OCI-LY3 (cell line): ENCODE data around the gene FZD7.

Source experiments
- H2AFZ ChIP-seq: fragments of 200-600, 300-600 bp; shearing (Covaris generic); 2 replicates; pipeline ENCODE4 v1.6.0; 2014; ENCODE audit warnings: antibody characterized with exemption, low read depth, low read length
- H3K27ac ChIP-seq: fragments of 200-600, 300-600 bp; sonication (generic); 2 replicates; pipeline ENCODE4 v1.5.1; 2014; ENCODE audit warnings: mild to moderate bottlenecking, low read length, moderate library complexity, mixed read lengths
- H3K27me3 ChIP-seq: fragments of 200-600, 300-600 bp; sonication (generic); 2 replicates; pipeline ENCODE4 v1.6.1; 2014; ENCODE audit warnings: low read depth, low read length, mixed read lengths
- H3K36me3 ChIP-seq: fragments of 200-600, 300-600 bp; sonication (generic); replicated peaks from 2 replicates; pipeline ENCODE3; 2014; ENCODE audit warnings: low read depth, low read length, mixed read lengths
- H3K4me1 ChIP-seq: fragments of 300-600, 200-600 bp; sonication (generic); 2 replicates; pipeline ENCODE4 v1.6.1; 2014; ENCODE audit warnings: low read length, mixed read lengths
- H3K4me2 ChIP-seq: fragments of 200-600, 300-600 bp; sonication (generic); 2 replicates; pipeline ENCODE4 v1.6.1; 2014; ENCODE audit warnings: low read length, mixed read lengths
- H3K4me3 ChIP-seq: fragments of 300-600, 200-600 bp; sonication (generic); 2 replicates; pipeline ENCODE4 v1.5.1; 2014; ENCODE audit warnings: antibody characterized with exemption, mild to moderate bottlenecking, low read length, moderate library complexity
- H3K79me2 ChIP-seq: fragments of 300-600, 200-600 bp; shearing (Covaris generic); 2 replicates; pipeline ENCODE4 v1.6.1; 2014; ENCODE audit warnings: mild to moderate bottlenecking, low read length, mixed read lengths
- H3K9ac ChIP-seq: fragments of 300-600, 200-600 bp; shearing (Covaris generic); 2 replicates; pipeline ENCODE4 v1.6.0; 2014; ENCODE audit warnings: mild to moderate bottlenecking, low read length, moderate library complexity
- H3K9me3 ChIP-seq: fragments of 200-600, 300-600 bp; shearing (Covaris generic); 2 replicates; pipeline ENCODE4 v1.6.1; 2014; ENCODE audit warnings: low read length, mixed read lengths; ENCODE audit not compliant: insufficient read depth
- H4K20me1 ChIP-seq: fragments of 200-600, 300-600 bp; sonication (generic); 2 replicates; pipeline ENCODE4 v1.6.1; 2016; ENCODE audit warnings: low read length, mixed read lengths; ENCODE audit not compliant: insufficient read depth
- CTCF ChIP-seq: fragments of 200-600, 300-600 bp; sonication (generic); IDR thresholded peaks from 2 replicates; pipeline ENCODE4 v1.5.1; 2014; ENCODE audit warnings: antibody characterized with exemption, low read length, low read depth
- EZH2phosphoT487 ChIP-seq: fragments of 200-600 bp; shearing (Covaris generic); IDR thresholded peaks from 2 replicates; pipeline ENCODE4 v1.6.1; 2018; ENCODE audit warnings: antibody characterized with exemption, mixed run types, low read depth

Gene FZD7

GRCh38 chr2:201992960-201993359 lies 40.7 kb upstream of the FZD7 start:
- Histone ChIP-seq H3K4me2 (no peak overlapping the region), H3K79me2 (no peaks in the 10 kb centered on the region), H3K9me3 (no peaks in the 10 kb centered on the region), H3K27ac (no peak overlapping the region), H4K20me1 (no peaks in the 10 kb centered on the region), H3K36me3 (no peaks in the 10 kb centered on the region), H3K9ac (no peak overlapping the region), H3K4me1 (peaks cover 28% of the 10 kb centered on the region), H3K27me3 (no peaks in the 10 kb centered on the region), H2AFZ (peak overlapping the region; percentile 90; the same call in 1 of the 2 replicates), H3K4me3 (no peak overlapping the region)
- TF ChIP-seq CTCF (no peak), EZH2phosphoT487 (no peak)

GRCh38 chr2:201994973-201995638 lies 38.5 kb upstream of the FZD7 start:
- no peaks in the 10 kb centered on the region for H4K20me1 ChIP-seq
- no peak overlapping the region for H3K4me3 ChIP-seq
- no peak overlapping the region for H3K27ac ChIP-seq
- H3K9me3 ChIP-seq = no peaks in the 10 kb centered on the region
- H3K36me3 ChIP-seq = no peaks in the 10 kb centered on the region
- no peak overlapping the region for H3K4me2 ChIP-seq
- H3K27me3 ChIP-seq = no peaks in the 10 kb centered on the region
- H3K4me1 ChIP-seq = peaks cover 28% of the 10 kb centered on the region
- no peak overlapping the region for H3K9ac ChIP-seq
- TF ChIP-seq EZH2phosphoT487 = no peak
- no peak for TF ChIP-seq CTCF
- H2AFZ ChIP-seq = no peak overlapping the region
- no peaks in the 10 kb centered on the region for H3K79me2 ChIP-seq

- Histone ChIP-seq H4K20me1 (no peaks in the 10 kb centered on the region), H3K27me3 (no peaks in the 10 kb centered on the region), H3K27ac (no peak overlapping the region), H2AFZ (no peak overlapping the region), H3K4me1 (peaks cover 30% of the 10 kb centered on the region), H3K4me2 (no peak overlapping the region), H3K36me3 (no peaks in the 10 kb centered on the region), H3K9me3 (no peaks in the 10 kb centered on the region), H3K9ac (no peak overlapping the region), H3K79me2 (no peaks in the 10 kb centered on the region), H3K4me3 (no peak overlapping the region)
- TF ChIP-seq CTCF (no peak), EZH2phosphoT487 (no peak)
These were observed 37.6 kb upstream of the FZD7 start for GRCh38 chr2:201996006-201996405.

- TF ChIP-seq EZH2phosphoT487 (no peak), CTCF (no peak)
- Histone ChIP-seq H3K36me3 (no peaks in the 10 kb centered on the region), H3K4me2 (peak overlapping the region; percentile 40), H3K9me3 (no peaks in the 10 kb centered on the region), H3K27ac (peak overlapping the region; percentile 43), H3K79me2 (no peaks in the 10 kb centered on the region), H3K27me3 (no peaks in the 10 kb centered on the region), H3K4me1 (peaks cover 36% of the 10 kb centered on the region), H3K4me3 (no peak overlapping the region), H2AFZ (peak overlapping the region; percentile 84), H4K20me1 (no peaks in the 10 kb centered on the region), H3K9ac (peak overlapping the region; percentile 18; the same call in 1 of the 2 replicates)
These were observed 36.9 kb upstream of the FZD7 start for GRCh38 chr2:201996679-201997314.
